Neuronal stem cell (in vitro differentiated cells): ENCODE results near the gene CIAPIN1.

ENCODE experiments used
- DNase-seq: peaks from one replicate; pipeline ENCODE4 v3.0.0-alpha.2; 2013; ENCODE audit warnings: low spot score
- H2AFZ ChIP-seq: one replicate; pipeline ENCODE4 v1.6.1; 2013; ENCODE audit warnings: mild to moderate bottlenecking, low read length, inconsistent platforms
- H2AK5ac ChIP-seq: 2 replicates; pipeline ENCODE4 v1.6.1; 2013; ENCODE audit warnings: low read depth, mild to moderate bottlenecking, inconsistent platforms, low read length, moderate library complexity, mixed read lengths
- H2BK120ac ChIP-seq: 2 replicates; pipeline ENCODE4 v1.6.1; 2013; ENCODE audit warnings: low read depth, mild to moderate bottlenecking, inconsistent platforms, low read length, moderate library complexity, mixed read lengths
- H2BK12ac ChIP-seq: one replicate; pipeline ENCODE4 v1.6.1; 2013; ENCODE audit warnings: low read length, inconsistent platforms
- H2BK15ac ChIP-seq: 2 replicates; pipeline ENCODE4 v1.6.1; 2013; ENCODE audit warnings: mild to moderate bottlenecking, low read length, inconsistent platforms, mixed read lengths
- H2BK5ac ChIP-seq: one replicate; pipeline ENCODE4 v1.6.1; 2013; ENCODE audit warnings: inconsistent platforms, mild to moderate bottlenecking, low read length, moderate library complexity
- H3K14ac ChIP-seq: one replicate; pipeline ENCODE4 v1.6.1; 2013; ENCODE audit warnings: low read length, inconsistent platforms
- H3K18ac ChIP-seq: 2 replicates; pipeline ENCODE4 v1.6.1; 2013; ENCODE audit warnings: low read length, inconsistent platforms
- H3K23ac ChIP-seq: 2 replicates; pipeline ENCODE4 v1.6.1; 2013; ENCODE audit warnings: low read depth, mild to moderate bottlenecking, mixed read lengths, low read length, inconsistent platforms; ENCODE audit not compliant: poor library complexity
- H3K27ac ChIP-seq: replicated peaks from 3 replicates; pipeline ENCODE4 v1.5.1; 2013; ENCODE audit warnings: low read length, inconsistent platforms
- H3K27me3 ChIP-seq, 3 experiments: 2 replicates each; pipeline ENCODE4 v1.6.1; 2013; ENCODE audit warnings: low read length in 3 of 3, mild to moderate bottlenecking in 2 of 3, inconsistent platforms in 1 of 3, low read depth in 1 of 3, mixed read lengths in 1 of 3, moderate library complexity in 1 of 3; ENCODE audit not compliant: control insufficient read depth in 3 of 3, insufficient read depth in 3 of 3
- H3K36me3 ChIP-seq, 2 donors: replicated peaks in 1 of 2; 2 replicates each; pipeline ENCODE4 v1.6.1; 2013; ENCODE audit warnings: low read length in 2 of 2; ENCODE audit not compliant: control insufficient read depth in 2 of 2, insufficient read depth in 2 of 2
- H3K4ac ChIP-seq: 2 replicates; pipeline ENCODE4 v1.6.1; 2013; ENCODE audit warnings: inconsistent platforms, mild to moderate bottlenecking, low read length, moderate library complexity
- H3K4me1 ChIP-seq, 2 donors: 1 replicate in 1 of 2; 2 replicates in 1 of 2; pipeline ENCODE4 v1.6.1; 2013; ENCODE audit warnings: low read length in 2 of 2, low read depth in 1 of 2; ENCODE audit not compliant: control insufficient read depth in 2 of 2, insufficient read depth in 1 of 2
- H3K4me2 ChIP-seq: one replicate; pipeline ENCODE4 v1.6.1; 2013; ENCODE audit warnings: mild to moderate bottlenecking, low read length, inconsistent platforms; ENCODE audit not compliant: insufficient read depth, poor library complexity, severe bottlenecking
- H3K4me3 ChIP-seq, 2 donors: 2 replicates each; pipeline ENCODE4 v1.5.1; 2013; ENCODE audit warnings: low read length in 2 of 2, mild to moderate bottlenecking in 2 of 2, inconsistent platforms in 1 of 2, moderate library complexity in 1 of 2
- H3K79me1 ChIP-seq: one replicate; pipeline ENCODE4 v1.6.1; 2013; ENCODE audit warnings: low read depth, mild to moderate bottlenecking, inconsistent platforms, low read length, moderate library complexity
- H3K9ac ChIP-seq: one replicate; pipeline ENCODE4 v1.6.1; 2013; ENCODE audit warnings: mild to moderate bottlenecking, low read depth, low read length, inconsistent platforms; ENCODE audit not compliant: poor library complexity
- H3K9me3 ChIP-seq, 2 donors: replicated peaks in 1 of 2; 2 replicates each; pipeline versions ENCODE3 to v1.6.1; 2013; ENCODE audit warnings: low read length in 2 of 2, mild to moderate bottlenecking in 2 of 2, inconsistent platforms in 1 of 2, low read depth in 1 of 2, mixed read lengths in 1 of 2, moderate library complexity in 1 of 2; ENCODE audit not compliant: control insufficient read depth in 2 of 2, insufficient read depth in 1 of 2
- H4K8ac ChIP-seq: one replicate; pipeline ENCODE4 v1.6.1; 2013; ENCODE audit warnings: low read depth, mild to moderate bottlenecking, inconsistent platforms, low read length, moderate library complexity
- H4K91ac ChIP-seq: one replicate; pipeline ENCODE4 v1.6.1; 2013; ENCODE audit warnings: low read length, low read depth, mild to moderate bottlenecking, inconsistent platforms; ENCODE audit not compliant: poor library complexity
- WGBS, 2 donors: extraction: QIAGEN DNeasy Blood & Tissue Kit; methylation state at CpG; one replicate each; pipeline ENCODE4 v1.1.7; 2013; ENCODE audit warnings: missing lambda C conversion rate in 2 of 2, mixed read lengths in 1 of 2; ENCODE audit not compliant: insufficient read length in 2 of 2, insufficient replicate concordance in 1 of 2; ENCODE audit errors: extremely low coverage in 2 of 2; 5-methylcytosine and 5-hydroxymethylcytosine counted together

The CIAPIN1 gene

DNA sequence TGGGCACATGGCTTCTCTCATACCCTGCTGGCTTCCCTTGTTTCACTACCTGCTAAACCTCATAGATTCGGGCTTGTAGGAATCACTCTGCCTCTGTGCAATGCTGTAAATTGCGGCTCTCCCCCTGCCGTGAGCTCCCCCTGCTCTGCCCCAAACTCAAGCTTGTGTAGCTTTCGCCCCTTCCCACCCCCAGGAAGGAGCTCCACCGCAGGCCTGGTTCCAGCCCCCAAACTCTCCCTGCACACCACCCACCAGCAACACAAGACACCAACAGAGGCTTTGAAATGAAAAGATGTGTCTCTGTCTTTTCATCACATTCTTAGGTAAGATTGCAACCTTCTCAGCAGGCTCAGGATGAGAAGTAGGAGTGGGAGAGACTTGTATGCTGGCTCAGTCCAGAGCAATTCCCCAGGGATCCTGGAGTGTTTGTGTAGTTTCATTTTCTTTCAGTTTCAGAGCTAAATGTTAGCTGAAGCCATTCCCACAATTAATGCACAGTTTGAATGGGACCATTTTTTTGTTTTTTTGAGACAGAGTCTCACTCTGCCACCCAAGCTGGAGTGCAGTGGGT lies 60.7 kb downstream of the CIAPIN1 start:
- H3K4me2 ChIP-seq = no peak overlapping the region
- no peak overlapping the region for H4K91ac ChIP-seq
- peaks cover 6 to 11% of the 10 kb centered on the region in 2 donors for H3K4me1 ChIP-seq
- no peak overlapping the region for H2BK12ac ChIP-seq
- no peak overlapping the region for H4K8ac ChIP-seq
- H3K4ac ChIP-seq = no peak overlapping the region
- no CpG with 5 or more reads among the region's 5 CpGs for WGBS, 2 donors
- DNase-seq = no peak
- no peak overlapping the region for H2BK5ac ChIP-seq
- H3K18ac ChIP-seq = peak overlapping the region; percentile 44
- H3K36me3 ChIP-seq = peaks cover 0 to 17% of the 10 kb centered on the region in 2 donors
- no peak overlapping the region for H2BK15ac ChIP-seq
- no peak overlapping the region for H3K27ac ChIP-seq
- no peaks in the 10 kb centered on the region for H3K9me3 ChIP-seq
- peak overlapping the region; percentile 68 for H2AFZ ChIP-seq
- H2AK5ac ChIP-seq = no peak overlapping the region
- no peak overlapping the region for H3K4me3 ChIP-seq
- no peak overlapping the region for H2BK120ac ChIP-seq
- H3K27me3 ChIP-seq = no peaks in the 10 kb centered on the region
- no peak overlapping the region for H3K9ac ChIP-seq
- no peak overlapping the region for H3K14ac ChIP-seq
- H3K23ac ChIP-seq = no peak overlapping the region
- no peaks in the 10 kb centered on the region for H3K79me1 ChIP-seq

DNA sequence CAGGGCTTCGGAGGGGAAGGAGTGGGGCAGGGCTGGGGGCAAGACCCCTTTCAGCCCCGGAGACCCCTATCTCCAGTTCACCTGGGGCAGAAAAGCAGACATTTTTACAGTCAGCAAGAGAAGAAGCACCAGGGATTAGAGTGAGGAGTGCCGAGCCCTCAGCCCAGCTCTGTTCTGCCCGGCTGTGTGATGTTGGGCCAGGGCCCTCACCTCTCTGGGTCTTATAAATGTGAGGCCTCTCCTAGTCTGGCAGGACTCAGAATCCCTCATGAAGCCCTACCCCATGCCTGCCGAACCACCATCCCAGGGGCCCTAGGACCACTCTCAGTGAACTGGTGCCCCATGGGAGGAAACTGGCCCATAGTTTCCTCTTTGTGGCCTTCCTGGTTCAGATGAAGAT lies 62.1 kb downstream of the CIAPIN1 start:
- Histone ChIP-seq H2BK5ac (no peak overlapping the region), H3K23ac (no peak overlapping the region), H2BK12ac (no peak overlapping the region), H4K8ac (no peak overlapping the region), H2AK5ac (no peak overlapping the region), H4K91ac (no peak overlapping the region), H2BK15ac (no peak overlapping the region), H3K4me1 (peaks cover 6 to 11% of the 10 kb centered on the region in 2 donors), H2AFZ (no peak overlapping the region), H3K9me3 (no peaks in the 10 kb centered on the region), H3K79me1 (no peaks in the 10 kb centered on the region), H2BK120ac (no peak overlapping the region), H3K4ac (no peak overlapping the region), H3K27me3 (no peaks in the 10 kb centered on the region), H3K9ac (no peak overlapping the region), H3K18ac (no peak overlapping the region), H3K36me3 (peaks cover 0 to 17% of the 10 kb centered on the region in 2 donors), H3K14ac (no peak overlapping the region), H3K4me2 (no peak overlapping the region), H3K27ac (no peak overlapping the region), H3K4me3 (no peak overlapping the region)
- no CpG with 5 or more reads among the region's 5 CpGs for WGBS, 2 donors
- no peak for DNase-seq

DNA sequence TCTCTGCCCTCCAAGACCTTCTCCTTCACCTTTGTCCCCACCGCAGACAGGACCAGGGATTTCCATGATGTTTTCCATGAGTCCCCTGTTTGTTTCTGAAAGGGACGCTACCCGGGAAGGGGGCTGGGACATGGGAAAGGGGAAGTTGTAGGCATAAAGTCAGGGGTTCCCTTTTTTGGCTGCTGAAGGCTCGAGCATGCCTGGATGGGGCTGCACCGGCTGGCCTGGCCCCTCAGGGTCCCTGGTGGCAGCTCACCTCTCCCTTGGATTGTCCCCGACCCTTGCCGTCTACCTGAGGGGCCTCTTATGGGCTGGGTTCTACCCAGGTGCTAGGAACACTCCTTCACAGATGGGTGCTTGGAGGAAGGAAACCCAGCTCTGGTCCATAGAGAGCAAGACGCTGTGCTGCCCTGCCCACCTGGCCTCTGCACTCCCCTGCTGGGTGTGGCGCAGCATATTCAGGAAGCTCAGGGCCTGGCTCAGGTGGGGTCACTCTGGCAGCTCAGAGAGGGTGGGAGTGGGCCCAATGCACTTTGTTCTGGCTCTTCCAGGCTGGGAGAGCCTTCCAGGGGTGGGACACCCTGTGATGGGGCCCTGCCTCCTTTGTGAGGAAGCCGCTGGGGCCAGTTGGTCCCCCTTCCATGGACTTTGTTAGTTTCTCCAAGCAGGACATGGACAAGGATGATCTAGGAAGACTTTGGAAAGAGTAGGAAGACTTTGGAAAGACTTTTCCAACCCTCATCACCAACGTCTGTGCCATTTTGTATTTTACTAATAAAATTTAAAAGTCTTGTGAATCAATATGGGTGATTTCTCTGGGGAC lies 62.7 kb downstream of the CIAPIN1 start:
- no CpG with 5 or more reads among the region's 11 CpGs for WGBS, 2 donors
- H2AK5ac ChIP-seq = peak overlapping the region; percentile 60

More for the DNA sequence above, 62.7 kb downstream of the CIAPIN1 start:
- no peak overlapping the region for H2BK12ac ChIP-seq
- peaks cover 6 to 11% of the 10 kb centered on the region in 2 donors for H3K4me1 ChIP-seq
- no peaks in the 10 kb centered on the region for H3K79me1 ChIP-seq
- H3K27me3 ChIP-seq = no peaks in the 10 kb centered on the region
- H4K8ac ChIP-seq = no peak overlapping the region
- no peak overlapping the region for H3K9ac ChIP-seq
- no peak overlapping the region for H3K14ac ChIP-seq
- DNase-seq = no peak
- no peak overlapping the region for H3K27ac ChIP-seq
- peaks cover 0 to 24% of the 10 kb centered on the region in 2 donors for H3K36me3 ChIP-seq
- H3K4me3 ChIP-seq = peak overlapping the region in 1 of 2 donors; percentile 2
- H4K91ac ChIP-seq = no peak overlapping the region
- H3K18ac ChIP-seq = peak overlapping the region; percentile 61
- peak overlapping the region; percentile 60 for H3K23ac ChIP-seq
- H2BK120ac ChIP-seq = no peak overlapping the region
- H3K4ac ChIP-seq = no peak overlapping the region
- H2BK15ac ChIP-seq = no peak overlapping the region
- H2BK5ac ChIP-seq = no peak overlapping the region
- no peak overlapping the region for H3K4me2 ChIP-seq
- H3K9me3 ChIP-seq = no peaks in the 10 kb centered on the region
- no peak overlapping the region for H2AFZ ChIP-seq
